Pons (tissue), 1 donor: ENCODE results near the gene CCNB3.

Experiments
- DNase-seq: peaks from one replicate; pipeline ENCODE4 v3.0.0-alpha.2; 2016; ENCODE audit warnings: low spot score

Gene CCNB3

DNA sequence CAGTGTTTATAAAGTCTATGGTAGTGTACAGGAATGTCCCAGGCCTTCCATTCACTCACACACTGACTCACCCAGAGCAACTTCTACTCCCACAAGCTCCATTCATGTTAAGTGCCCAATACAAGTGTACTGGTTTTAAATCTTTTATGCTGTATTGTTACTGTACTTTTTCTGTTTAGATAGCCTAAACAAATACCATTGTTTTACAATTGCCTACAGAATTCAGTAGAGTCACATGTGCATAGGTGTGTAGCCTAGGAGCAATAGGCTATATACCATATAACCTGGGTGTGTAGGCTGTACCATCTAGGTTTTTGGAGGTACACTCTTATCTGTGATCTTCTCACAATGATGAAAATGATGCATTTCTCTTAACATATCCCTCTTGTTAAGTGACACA is 139.4 kb downstream of the CCNB3 start:
- no peak for DNase-seq

DNA sequence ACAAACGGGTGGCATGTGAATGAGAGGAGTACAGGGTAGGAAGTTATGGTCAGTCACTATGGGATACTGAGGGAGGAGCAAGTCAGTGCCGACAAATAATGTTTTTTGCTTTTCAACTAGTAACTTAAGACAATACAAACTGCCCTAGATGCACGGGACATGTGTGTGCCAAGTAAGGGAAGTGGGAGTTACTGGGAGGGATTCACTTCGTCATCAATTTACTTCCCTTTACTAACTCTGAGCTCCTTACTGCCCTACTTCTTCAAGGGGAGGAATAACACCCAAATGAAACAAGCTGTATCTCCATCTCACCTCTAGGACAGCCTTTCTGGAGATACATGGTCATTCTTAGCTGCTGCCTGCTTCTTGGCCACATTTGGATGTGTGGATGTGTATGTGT is 168.4 kb downstream of the CCNB3 start:
- DNase-seq: no peak

DNA sequence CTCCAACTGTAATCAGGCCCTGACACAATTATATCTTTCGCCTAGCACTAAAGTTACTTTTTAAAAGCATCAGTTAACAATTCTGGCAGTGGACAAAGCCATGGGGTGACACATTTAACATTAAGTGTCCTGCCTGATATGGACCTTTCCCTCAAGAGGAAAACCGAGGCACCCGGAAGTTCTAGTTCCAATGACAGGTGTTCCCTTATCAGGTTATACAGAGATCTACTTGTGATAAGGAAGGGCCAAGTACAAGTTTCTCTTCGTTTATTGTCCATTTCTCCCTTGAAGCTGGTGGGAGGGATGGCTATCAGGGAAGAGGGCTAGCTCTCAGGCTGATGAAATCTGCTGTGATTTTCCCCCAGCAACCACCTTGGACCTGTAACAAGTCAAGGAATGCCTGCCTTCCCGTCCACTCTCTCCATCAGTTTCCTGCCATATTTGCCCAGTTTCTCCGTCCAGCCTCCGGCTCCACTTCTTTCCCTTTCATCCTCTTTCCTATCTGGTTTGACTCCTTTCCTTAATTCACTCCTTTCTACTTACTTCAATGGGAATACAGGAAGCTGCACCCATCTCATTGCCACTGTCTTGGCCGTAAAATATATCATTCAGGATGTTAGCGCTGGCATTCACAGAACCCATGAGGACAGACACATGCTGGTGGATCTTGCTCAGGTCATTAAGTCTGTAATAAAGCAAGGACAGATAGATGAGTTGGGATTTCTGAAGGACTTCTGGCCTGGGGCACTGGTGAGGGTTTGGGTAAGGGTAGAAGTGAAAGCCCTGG is 171.1 kb downstream of the CCNB3 start:
- no peak for DNase-seq

DNA sequence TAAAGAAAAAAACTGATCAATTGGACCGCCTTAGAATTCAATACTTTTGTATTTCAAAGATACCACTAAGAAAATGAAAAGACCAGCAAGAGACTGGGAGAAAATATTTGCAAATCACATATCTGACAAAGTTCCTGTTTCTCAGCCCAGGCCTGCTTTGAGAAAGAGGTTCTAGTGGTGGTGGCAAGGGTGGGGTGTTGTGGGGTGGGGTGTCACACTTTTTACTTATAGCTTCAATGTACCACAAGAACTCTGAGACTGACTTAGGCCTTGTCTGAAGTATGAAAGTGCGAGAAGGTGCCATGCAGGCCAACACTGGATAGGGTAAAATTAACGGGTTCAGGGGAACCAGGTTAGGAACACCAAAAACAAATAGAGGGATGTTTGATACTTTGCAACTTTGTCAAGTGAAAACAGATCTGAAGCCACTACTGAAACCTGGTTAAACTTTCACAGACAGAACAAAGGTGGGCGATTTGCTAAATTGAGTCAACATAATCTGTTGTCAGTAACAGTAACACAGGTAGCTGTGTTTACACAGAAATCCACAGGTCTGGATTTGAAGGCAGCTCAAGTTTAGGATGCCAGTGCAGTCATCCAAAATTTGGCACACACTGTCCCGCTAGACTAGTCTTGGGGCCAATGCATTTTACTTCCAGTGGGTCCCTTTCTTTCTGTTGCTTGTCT is 177.3 kb downstream of the CCNB3 start:
- DNase-seq: no peak

DNA sequence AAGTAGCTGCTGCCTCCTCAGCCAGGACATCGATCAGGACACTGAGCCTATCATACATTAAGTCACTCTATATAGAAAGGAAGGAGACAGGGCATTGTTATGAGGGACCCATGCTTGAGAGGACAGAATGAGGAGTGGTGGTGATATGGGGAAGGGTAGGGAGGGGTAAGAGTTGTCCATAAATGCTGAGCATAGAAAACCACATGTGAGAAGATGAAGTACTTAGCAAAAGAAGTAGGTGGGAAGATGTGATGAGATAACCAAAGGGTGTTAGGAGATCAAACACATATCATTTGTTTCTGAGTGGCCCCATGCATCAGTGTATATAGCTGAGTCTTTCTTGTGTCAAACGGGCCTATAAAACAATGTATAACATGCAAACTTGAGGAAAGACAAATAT is 182.0 kb downstream of the CCNB3 start:
- no peak for DNase-seq

DNA sequence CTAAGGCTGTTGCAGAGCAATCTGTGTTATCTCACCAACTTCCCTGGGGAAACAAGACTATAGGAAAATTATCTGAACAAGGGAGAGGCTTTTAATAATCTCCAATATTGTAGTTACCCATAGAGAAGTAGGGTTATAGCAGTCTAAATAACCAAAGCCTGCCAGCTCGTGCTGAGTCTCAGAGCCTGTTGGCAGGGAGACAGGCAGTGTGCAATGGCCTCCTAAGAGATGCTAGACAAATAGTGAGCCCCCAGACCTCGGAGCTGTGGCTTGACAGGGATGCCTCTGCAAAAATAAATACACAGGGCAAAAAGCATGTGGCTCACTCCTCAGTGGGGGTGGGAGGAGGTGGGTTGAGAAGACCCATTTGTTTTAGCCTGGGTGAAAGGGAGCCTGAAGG is 189.3 kb downstream of the CCNB3 start:
- no peak for DNase-seq
